DMS79 treated with DMSO at 0.1 percent for 48 hours (cell line): ENCODE measurements around the gene TEKTIP1.
"Not testable (repeated sequence)": the region's sequence is repeated elsewhere in the genome, so short reads cannot be mapped to it uniquely, and the experiment has no call there.

ENCODE experiments used
- DNase-seq: peaks from one replicate; lab custom pipeline; 2025; lab: John Stamatoyannopoulos, UW

The TEKTIP1 gene

GRCh38 chr19:3557461-3558248, 18.7 kb downstream of the TEKTIP1 start, which contains the start of gene MFSD12:
TSS of gene MFSD12 (minus strand) at chr19:3557586. CDS start at chr19:3557403, 183 bp downstream.
- DNase-seq = peak; percentile 86

DNA sequence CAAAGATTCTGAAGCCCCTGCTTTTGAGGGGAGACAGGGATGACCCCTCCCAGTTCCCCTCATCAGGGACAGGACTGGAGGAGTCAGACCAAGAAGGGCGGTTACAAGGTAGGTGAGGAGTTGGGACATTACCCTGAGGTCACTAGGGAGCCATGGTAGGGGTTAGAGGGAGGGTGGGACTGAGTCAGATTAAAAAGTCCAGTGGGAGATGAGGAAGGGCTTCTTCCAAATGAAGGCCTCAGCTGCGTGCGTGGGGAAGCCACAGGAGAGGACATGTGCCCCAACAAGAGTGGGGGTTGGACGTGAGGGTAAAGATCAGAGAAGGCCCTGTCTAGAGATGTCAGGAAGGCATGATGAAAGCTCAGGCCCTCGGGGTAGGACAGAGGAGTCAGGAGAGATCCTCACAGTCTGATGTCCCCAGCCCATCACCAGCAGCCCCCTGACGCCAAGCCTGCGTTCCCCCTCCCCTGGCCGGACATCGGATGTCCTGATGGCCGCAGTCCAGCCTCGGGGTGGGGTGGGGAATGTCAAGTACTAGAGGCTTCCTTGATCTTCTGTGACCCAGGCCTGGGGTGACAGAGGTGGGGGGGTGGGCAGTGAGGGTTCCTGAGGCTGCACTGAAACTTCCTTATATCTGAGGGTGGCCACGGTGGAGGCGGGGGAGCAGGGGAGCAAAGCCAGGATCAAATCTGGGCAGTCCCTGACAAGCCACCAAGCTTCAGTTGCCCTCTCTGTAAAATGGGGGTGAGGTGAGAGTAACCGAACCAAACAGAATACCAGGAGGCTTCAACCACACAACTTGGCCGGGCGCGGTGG, 24.9 kb downstream of the TEKTIP1 start:
- DNase-seq = no peak

- DNase-seq = no peak
These were observed 26.2 kb downstream of the TEKTIP1 start for GRCh38 chr19:3565139-3565538.

- not testable (repeated sequence) for DNase-seq
These were observed 31.1 kb downstream of the TEKTIP1 start for GRCh38 chr19:3570042-3570441.

DNA sequence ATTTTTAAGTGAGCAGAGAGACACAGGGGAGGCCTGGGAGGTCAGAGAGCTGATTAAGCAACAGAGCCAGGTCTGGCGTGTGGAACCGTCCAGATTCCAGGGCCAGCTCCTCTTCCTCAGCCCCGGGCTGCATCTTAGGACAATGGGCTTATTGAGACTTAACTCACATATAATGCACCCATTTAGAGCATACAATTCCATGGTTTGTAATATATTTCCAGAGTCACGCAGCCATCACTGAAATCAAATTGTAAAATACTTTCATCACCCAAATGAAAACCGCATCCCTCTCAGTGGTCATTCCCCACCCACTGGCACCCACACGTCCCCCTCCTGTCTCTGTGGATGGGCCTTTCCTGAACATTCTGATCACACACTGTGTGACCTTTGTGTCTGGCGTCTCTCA, 31.6 kb downstream of the TEKTIP1 start:
- DNase-seq = no peak

- peak; percentile 96 for DNase-seq
These were observed 33.3 kb downstream of the TEKTIP1 start for GRCh38 chr19:3572132-3572854.

DNA sequence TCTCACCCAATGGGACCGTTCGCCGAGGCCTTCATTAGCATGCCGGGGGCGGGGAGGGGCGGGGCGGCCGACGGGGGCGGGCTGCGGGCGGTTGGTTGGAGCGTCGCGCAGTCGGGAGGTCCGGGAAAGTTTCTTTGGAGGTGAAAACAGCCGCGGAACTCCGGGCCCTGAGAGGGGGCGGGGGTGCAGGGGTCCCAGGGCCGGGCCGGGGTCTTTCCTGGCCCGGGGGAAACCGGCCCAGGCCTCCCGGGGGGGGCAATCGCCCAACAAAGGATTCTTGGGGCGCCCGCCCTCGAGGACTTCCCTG, 33.8 kb downstream of the TEKTIP1 start, which contains the start of gene HMG20B:
Gene HMG20B, plus strand, starts transcription at position 90 of the 307 bp plus-strand sequence. CDS start 366 bp downstream, outside the sequence.
- DNase-seq = no peak

DNA sequence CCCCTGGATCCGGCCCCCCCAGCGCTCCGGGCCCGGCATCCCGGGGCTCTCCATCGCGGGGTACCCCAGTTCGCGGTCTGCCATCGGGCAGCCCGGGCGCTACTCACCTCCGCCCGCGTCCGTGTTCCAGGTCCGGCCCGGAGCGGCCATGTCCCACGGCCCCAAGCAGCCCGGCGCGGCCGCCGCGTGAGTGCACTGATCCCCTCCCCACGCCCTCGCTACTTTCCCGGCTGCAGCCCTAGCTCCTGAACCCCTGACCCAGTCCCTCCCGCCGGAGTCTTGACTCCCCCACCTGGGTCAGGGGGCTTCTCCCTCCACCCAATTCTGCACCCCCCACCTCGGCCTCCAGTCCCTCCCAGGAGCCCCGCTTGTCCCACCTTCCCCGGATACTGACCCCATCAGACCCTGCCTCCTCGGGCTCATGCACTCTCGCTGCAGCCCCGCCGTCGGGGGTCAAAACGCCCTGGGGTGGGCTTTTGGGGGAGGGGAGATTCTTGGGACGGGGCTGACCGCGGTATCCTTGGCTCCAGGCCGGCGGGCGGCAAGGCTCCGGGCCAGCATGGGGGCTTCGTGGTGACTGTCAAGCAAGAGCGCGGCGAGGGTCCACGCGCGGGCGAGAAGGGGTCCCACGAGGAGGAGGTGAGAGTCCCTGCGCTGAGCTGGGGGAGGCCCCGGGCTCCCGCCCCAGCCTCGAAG, 34.3 kb downstream of the TEKTIP1 start:
- DNase-seq = no peak

DNA sequence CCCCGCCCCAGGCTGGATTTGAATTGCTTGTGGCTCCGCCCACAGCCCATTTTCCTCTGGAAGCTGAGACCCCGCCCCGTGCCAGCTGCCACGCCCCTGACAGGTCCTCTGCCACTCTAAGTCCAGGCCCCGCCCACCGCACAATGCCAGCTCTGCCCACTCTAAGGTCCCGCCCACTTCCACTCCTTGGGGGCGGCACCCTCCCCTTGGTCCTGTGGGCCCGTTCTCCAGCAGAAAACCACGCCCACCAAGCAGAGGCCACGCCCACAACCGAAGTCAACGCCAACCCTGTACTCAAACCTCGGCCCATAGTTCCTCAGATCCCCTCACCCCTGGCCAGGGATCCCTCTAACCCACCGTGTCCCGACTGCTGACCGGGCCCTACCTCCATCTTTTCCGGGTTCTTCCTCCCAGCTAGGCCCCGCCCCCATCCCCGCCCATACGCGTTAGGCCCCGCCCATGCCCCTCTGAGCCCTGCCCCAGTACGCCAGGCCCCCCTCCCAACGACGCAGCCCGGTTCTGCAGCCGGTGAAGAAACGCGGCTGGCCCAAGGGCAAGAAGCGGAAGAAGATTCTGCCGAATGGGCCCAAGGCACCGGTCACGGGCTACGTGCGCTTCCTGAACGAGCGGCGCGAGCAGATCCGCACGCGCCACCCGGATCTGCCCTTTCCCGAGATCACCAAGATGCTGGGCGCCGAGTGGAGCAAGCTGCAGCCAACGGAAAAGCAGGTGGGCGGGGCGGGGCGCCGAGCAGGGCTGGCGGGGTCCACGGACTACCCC, 35.1 kb downstream of the TEKTIP1 start:
- no peak for DNase-seq

- DNase-seq = no peak
These were observed 36.3 kb downstream of the TEKTIP1 start for GRCh38 chr19:3575260-3575741.

DNA sequence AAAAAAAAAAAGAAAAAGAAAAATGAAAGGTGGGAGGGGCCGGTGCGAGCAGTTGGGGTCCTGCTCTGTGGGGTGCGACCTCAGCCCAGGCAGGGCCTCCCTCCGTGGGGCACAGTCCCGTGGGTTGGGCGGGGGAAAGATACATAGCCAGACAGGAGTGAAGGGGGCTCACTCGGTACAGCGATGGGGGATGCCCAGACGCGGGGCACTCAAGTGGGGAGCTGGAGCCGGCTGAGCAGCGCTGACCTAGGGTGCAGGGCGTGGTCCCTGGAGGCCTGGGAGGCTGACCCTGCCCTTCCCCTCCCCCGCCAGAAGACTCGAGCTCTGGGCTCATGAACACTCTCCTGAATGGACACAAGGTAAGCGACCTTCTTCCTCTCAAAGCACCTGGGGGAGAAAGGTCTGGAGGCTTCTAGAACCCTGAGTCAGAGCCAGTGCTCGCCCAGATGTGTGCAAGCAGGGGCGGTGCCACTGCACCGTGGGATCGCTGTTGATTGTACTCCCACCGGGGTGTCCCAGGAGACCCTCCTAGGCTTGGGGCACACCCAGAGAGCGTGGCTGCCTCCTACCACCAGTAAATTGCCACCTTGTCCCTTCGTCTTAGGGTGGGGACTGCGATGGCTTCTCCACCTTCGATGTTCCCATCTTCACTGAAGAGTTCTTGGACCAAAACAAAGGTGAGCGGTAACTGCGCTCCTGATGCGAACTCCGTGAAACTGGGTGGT, 37.1 kb downstream of the TEKTIP1 start:
- DNase-seq = no peak

GRCh38 chr19:3576696-3577443, 37.9 kb downstream of the TEKTIP1 start:
- DNase-seq = no peak

GRCh38 chr19:3577723-3578344, 38.9 kb downstream of the TEKTIP1 start:
- DNase-seq = no peak

DNA sequence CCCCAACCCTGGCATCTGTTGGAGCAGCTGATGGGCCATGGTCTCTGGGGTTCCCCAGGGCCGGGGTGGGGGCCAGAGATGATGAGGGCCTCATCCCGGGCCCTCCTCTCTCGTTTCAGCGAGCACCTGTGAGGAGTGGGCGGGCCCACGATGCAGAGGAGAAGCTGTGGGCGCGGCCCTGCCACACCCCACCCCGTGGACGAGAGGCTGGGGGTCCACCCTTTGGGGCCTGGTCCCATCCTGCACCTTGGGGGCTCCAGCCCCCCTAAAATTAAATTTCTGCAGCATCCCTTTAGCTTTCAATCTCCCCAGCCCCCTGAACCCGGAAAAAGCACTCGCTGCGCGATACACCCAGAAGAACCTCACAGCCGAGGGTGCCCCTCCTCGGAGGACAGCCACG, 39.4 kb downstream of the TEKTIP1 start:
- DNase-seq = no peak

GRCh38 chr19:3580156-3580934, 41.4 kb downstream of the TEKTIP1 start:
- no peak for DNase-seq

DNA sequence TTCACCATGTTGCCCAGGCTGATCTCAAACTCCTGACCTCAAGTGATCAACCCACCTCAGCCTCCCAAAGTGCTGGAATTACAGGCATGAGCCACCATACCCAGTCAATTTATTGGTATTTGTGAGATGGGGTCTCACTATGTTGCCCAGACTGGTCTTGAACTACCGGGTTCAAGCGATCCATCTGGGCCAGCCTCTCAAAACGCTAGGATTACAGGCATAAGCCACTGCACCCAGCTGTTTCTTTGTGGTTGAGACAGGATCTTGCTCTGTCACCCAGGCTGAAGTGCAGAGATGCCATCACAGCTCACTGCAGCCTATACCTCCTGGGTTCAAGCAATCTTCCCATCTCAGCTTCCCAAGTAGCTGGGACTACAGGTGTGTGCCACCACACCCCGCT, 42.8 kb downstream of the TEKTIP1 start:
- DNase-seq = not testable (repeated sequence)

DNA sequence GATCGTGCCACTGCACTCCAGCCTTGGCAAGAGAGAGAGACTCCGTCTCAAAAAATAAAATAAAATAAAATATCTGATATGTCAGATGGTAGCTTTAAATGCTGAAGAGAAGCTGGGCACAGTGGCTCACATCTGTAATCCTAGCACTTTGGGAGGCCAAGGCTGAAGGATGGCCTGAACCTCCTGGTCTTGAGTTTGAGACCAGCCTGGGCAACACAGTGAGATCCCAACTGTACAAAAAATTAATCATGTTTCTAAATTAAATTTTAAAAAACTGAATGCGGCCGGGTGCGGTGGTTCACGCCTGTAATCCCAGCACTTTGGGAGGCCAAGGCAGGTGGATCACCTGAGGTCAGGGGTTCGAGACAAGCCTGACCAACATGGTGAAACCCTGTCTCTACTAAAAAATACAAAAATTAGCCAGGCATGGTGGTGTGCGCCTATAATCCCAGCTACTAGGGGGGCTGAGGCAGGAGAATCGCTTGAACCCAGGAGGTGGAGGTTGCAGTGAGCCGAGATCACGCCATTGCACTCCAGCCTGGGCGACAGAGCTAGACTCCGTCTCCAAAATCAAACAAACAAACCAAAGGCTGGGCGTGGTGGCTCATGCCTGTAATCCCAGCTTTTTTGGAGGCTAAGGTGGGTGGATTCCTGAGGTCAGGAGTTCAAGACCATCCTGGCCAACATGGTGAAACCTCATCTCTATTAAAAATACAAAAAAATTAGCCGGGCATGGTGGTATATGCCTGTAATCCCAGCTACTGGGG, 45.2 kb downstream of the TEKTIP1 start:
- not testable (repeated sequence) for DNase-seq
